HepG2 (cell line): ENCODE measurements around the gene NOL11. TPM values are rescaled to one million over a fixed set of nuclear protein-coding genes. Genes with fewer than 3 reads are reported as not detected.
A peak's percentile ranks its signal among the peaks of the same experiment; 100 is the strongest.

Source experiments
- EED ChIP-seq: sonication (generic); formaldehyde crosslinking; IDR thresholded peaks from 2 replicates; pipeline ENCODE4 v1.5.0; 2020; ENCODE audit warnings: mild to moderate bottlenecking, missing genetic modification reagents
- ETV6 ChIP-seq: sonication (generic); formaldehyde crosslinking; conservative IDR thresholded peaks from 2 replicates; pipeline ENCODE4 v1.4.0; 2020; ENCODE audit warnings: missing genetic modification reagents
- FOXP1 ChIP-seq, 2 experiments: fragments of 450-650 bp in 1 of 2; IDR thresholded peaks; 2 replicates each; pipeline ENCODE4 v1.6.1; 2017 to 2018; ENCODE audit warnings: antibody characterized with exemption in 1 of 2
- JUN ChIP-seq: sonication (generic); formaldehyde crosslinking; IDR thresholded peaks from 2 replicates; pipeline ENCODE4 v1.4.0; 2020; ENCODE audit warnings: mild to moderate bottlenecking, missing genetic modification reagents
- NCOR1 ChIP-seq: fragments of 200-600 bp; sonication (generic); IDR thresholded peaks from 2 replicates; pipeline ENCODE4 v1.7.0; 2017; ENCODE audit warnings: antibody characterized with exemption, low read length, borderline replicate concordance
- NFE2L2 ChIP-seq: fragments of 150-350 bp; IDR thresholded peaks from 2 replicates; pipeline ENCODE4 v1.6.1; 2014; ENCODE audit warnings: low read length
- RAD51 ChIP-seq: fragments of 450-650 bp; IDR thresholded peaks from 2 replicates; pipeline ENCODE4 v1.6.1; 2016; ENCODE audit warnings: borderline replicate concordance
- SMAD3 ChIP-seq: sonication (generic); formaldehyde crosslinking; IDR thresholded peaks from 2 replicates; pipeline ENCODE4 v1.4.0; 2020; ENCODE audit warnings: missing genetic modification reagents
- SMAD9 ChIP-seq: sonication (generic); formaldehyde crosslinking; IDR thresholded peaks from 2 replicates; pipeline ENCODE4 v1.5.1; 2020; ENCODE audit warnings: mild to moderate bottlenecking, missing genetic modification reagents
- SP140L ChIP-seq: sonication (generic); formaldehyde crosslinking; IDR thresholded peaks from 2 replicates; pipeline ENCODE4 v1.4.0; 2020; ENCODE audit warnings: missing genetic modification reagents, borderline replicate concordance
- STAG1 ChIP-seq: sonication (generic); formaldehyde crosslinking; IDR thresholded peaks from 2 replicates; pipeline ENCODE4 v1.4.0; 2020; ENCODE audit warnings: missing genetic modification reagents
- TOE1 ChIP-seq: sonication (generic); formaldehyde crosslinking; IDR thresholded peaks from 2 replicates; pipeline ENCODE4 v1.4.0; 2020; ENCODE audit warnings: mild to moderate bottlenecking, missing genetic modification reagents
- TRIM24 ChIP-seq: sonication (generic); formaldehyde crosslinking; IDR thresholded peaks from 2 replicates; pipeline ENCODE4 v1.8.0; 2022; ENCODE audit warnings: mild to moderate bottlenecking, missing genetic modification reagents
- U2AF1 ChIP-seq: fragments of 200-400 bp; formaldehyde crosslinking; optimal IDR thresholded peaks from 2 replicates; pipeline ENCODE3; 2017; ENCODE audit warnings: mild to moderate bottlenecking, low read depth, low read length
- U2AF2 ChIP-seq: fragments of 200-400 bp; formaldehyde crosslinking; IDR thresholded peaks from 2 replicates; pipeline ENCODE4 v1.6.1; 2017; ENCODE audit warnings: low read depth, mild to moderate bottlenecking, low read length
- ZBTB20 ChIP-seq: sonication (generic); formaldehyde crosslinking; IDR thresholded peaks from 2 replicates; pipeline ENCODE4 v1.8.1; 2023; ENCODE audit warnings: missing genetic modification reagents, low read depth, mild to moderate bottlenecking, borderline replicate concordance
- ZNF180 ChIP-seq: sonication (generic); formaldehyde crosslinking; IDR thresholded peaks from 2 replicates; pipeline ENCODE4 v1.4.0; 2020; ENCODE audit warnings: low read depth, missing genetic modification reagents, borderline replicate concordance
- ZNF230 ChIP-seq: sonication (generic); formaldehyde crosslinking; IDR thresholded peaks from 2 replicates; pipeline ENCODE4 v1.4.0; 2020; ENCODE audit warnings: mild to moderate bottlenecking, missing genetic modification reagents
- ZNF264 ChIP-seq: sonication (generic); formaldehyde crosslinking; IDR thresholded peaks from 2 replicates; pipeline ENCODE4 v1.4.0; 2020; ENCODE audit warnings: missing genetic modification reagents
- ZNF343 ChIP-seq: sonication (generic); formaldehyde crosslinking; IDR thresholded peaks from 2 replicates; pipeline ENCODE4 v1.4.0; 2020; ENCODE audit warnings: mild to moderate bottlenecking, missing genetic modification reagents
- ZNF572 ChIP-seq: sonication (generic); formaldehyde crosslinking; IDR thresholded peaks from 2 replicates; pipeline ENCODE4 v1.5.1; 2020; ENCODE audit warnings: mild to moderate bottlenecking, missing genetic modification reagents
- ZSCAN22 ChIP-seq: sonication (generic); formaldehyde crosslinking; IDR thresholded peaks from 2 replicates; pipeline ENCODE4 v1.4.0; 2020; ENCODE audit warnings: mild to moderate bottlenecking, missing genetic modification reagents
- ZSCAN25 ChIP-seq: sonication (generic); formaldehyde crosslinking; IDR thresholded peaks from 2 replicates; pipeline ENCODE4 v1.8.0; 2022; ENCODE audit warnings: mild to moderate bottlenecking, missing genetic modification reagents
- polyA plus RNA-seq, 8 experiments: library from polyadenylated mRNA; depleted of rRNA in 3 of 8; stranded (reverse) in 7 of 8; unstranded in 1 of 8; fragments of >200 nt; fragmentation: Illumina TruSeq in 4 of 8; extraction: Trizol in 4 of 8; gene quantifications; 2 replicates each; pipeline versions ENCODE4 v1.2.1 to v1.2.3, GENCODE V29; 2011 to 2016; ENCODE audit warnings: low read depth in 4 of 8, missing spikeins in 1 of 8, mixed read lengths in 1 of 8; ENCODE audit not compliant: insufficient read depth in 1 of 8
- total RNA-seq, 5 experiments: library from RNA; depleted of rRNA; stranded (reverse); fragments of >200 nt; fragmentation: Illumina TruSeq; extraction: Trizol; gene quantifications; 2 replicates each; pipeline ENCODE4 v1.2.3, GENCODE V29; 2016; ENCODE audit warnings: low read depth in 1 of 5
- TF ChIP-seq, protein P1 (sequence below): sonication (generic); formaldehyde crosslinking; IDR thresholded peaks from 2 replicates; pipeline ENCODE4 v1.9.0; 2022; ENCODE audit warnings: missing genetic modification reagents, mild to moderate bottlenecking, borderline replicate concordance
- TF ChIP-seq, protein P2 (sequence below): IDR thresholded peaks from 2 replicates; pipeline ENCODE4 v1.6.1; 2016; ENCODE audit warnings: control low read depth
- TF ChIP-seq, protein P3 (sequence below): sonication (generic); formaldehyde crosslinking; conservative IDR thresholded peaks from 2 replicates; pipeline ENCODE4 v1.4.0; 2020; ENCODE audit warnings: missing genetic modification reagents
- TF ChIP-seq, protein P4 (sequence below): sonication (generic); formaldehyde crosslinking; IDR thresholded peaks from 2 replicates; pipeline ENCODE4 v1.4.0; 2020; ENCODE audit warnings: mild to moderate bottlenecking, missing genetic modification reagents

Gene NOL11
- total and polyA plus RNA-seq, 2 of the 13 experiments (the other 11 are each of a cell fraction or from before 2014, with no cell fraction given), result 45.8 to 124 TPM

DNA sequence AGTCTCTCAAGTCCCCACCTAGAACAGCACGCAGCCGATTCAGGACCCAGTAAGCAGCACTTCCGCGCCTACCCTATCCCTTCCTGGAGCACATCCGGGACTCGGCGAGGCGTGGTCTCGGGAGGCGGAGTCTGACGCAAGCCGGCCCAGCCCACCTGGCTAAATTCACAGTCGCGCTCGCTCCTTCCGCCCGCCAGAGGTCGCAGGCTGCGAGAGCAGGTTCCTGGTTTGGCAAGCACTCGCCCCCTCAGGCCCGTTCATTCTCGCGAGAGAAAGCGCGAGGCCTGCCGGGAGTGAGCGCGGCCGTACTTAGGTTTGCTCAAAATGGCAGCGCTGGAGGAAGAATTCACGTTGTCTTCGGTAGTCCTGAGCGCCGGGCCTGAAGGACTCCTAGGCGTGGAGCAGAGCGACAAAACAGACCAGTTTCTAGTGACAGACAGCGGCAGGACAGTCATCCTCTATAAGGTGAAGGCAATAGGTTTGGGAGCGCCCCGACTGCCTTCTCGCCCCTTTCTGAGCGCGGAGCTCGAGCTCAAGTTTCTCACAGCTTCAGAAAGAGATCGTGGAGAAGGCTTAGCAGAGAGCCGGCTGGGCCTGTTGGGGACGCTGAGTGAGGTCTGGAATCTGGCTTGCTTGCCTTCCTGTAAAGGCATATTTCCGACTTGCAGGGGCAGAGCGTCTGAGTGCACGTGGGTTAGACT lies at the start of gene NOL11 (continued):
- TF ChIP-seq ZNF230 (peak; percentile 96), ZNF343 (peak; percentile 86; the same call in 1 of the 2 replicates), TOE1 (CRISPR knock-in tag) (no peak; the same call in 1 of the 2 replicates), RAD51 (no peak), JUN (CRISPR knock-in tag) (peak; percentile 62; the same call in 1 of the 2 replicates), FOXP1 (IDR thresholded peaks at IDR 0.05) (no peak), FOXP1 (CRISPR knock-in tag; IDR thresholded peaks at IDR 0.05) (peak; percentile 24; the same call in 1 of the 2 replicates), ZBTB20 (peak; percentile 89), NCOR1 (no peak; the same call in 1 of the 2 replicates), U2AF1 (peak; percentile 64), TRIM24 (CRISPR knock-in tag) (no peak), SP140L (no peak; the same call in 1 of the 2 replicates), ZNF180 (peak; percentile 96), ZNF264 (CRISPR knock-in tag) (peak; percentile 94), SMAD3 (CRISPR knock-in tag) (peak; percentile 32; the same call in 1 of the 2 replicates), U2AF2 (peak; percentile 8; the same call in 1 of the 2 replicates), SMAD9 (CRISPR knock-in tag) (no peak), ZSCAN22 (CRISPR knock-in tag) (0 out of 2 replicates have a peak, but pooled peaks have one; percentile 30), STAG1 (CRISPR knock-in tag) (peak; percentile 71), EED (CRISPR knock-in tag) (peak; percentile 98), ETV6 (peak; percentile 81), ZSCAN25 (CRISPR knock-in tag) (peak; percentile 31; the same call in 1 of the 2 replicates), NFE2L2 (no peak), ZNF572 (CRISPR knock-in tag) (peak; percentile 97)
- TF ChIP-seq, protein P1, sequence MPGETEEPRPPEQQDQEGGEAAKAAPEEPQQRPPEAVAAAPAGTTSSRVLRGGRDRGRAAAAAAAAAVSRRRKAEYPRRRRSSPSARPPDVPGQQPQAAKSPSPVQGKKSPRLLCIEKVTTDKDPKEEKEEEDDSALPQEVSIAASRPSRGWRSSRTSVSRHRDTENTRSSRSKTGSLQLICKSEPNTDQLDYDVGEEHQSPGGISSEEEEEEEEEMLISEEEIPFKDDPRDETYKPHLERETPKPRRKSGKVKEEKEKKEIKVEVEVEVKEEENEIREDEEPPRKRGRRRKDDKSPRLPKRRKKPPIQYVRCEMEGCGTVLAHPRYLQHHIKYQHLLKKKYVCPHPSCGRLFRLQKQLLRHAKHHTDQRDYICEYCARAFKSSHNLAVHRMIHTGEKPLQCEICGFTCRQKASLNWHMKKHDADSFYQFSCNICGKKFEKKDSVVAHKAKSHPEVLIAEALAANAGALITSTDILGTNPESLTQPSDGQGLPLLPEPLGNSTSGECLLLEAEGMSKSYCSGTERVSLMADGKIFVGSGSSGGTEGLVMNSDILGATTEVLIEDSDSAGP (CRISPR knock-in tag), result peak; percentile 96
- TF ChIP-seq, protein P2, sequence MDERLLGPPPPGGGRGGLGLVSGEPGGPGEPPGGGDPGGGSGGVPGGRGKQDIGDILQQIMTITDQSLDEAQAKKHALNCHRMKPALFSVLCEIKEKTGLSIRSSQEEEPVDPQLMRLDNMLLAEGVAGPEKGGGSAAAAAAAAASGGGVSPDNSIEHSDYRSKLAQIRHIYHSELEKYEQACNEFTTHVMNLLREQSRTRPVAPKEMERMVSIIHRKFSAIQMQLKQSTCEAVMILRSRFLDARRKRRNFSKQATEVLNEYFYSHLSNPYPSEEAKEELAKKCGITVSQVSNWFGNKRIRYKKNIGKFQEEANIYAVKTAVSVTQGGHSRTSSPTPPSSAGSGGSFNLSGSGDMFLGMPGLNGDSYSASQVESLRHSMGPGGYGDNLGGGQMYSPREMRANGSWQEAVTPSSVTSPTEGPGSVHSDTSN, result no peak; the same call in 1 of the 2 replicates
- TF ChIP-seq, protein P3, sequence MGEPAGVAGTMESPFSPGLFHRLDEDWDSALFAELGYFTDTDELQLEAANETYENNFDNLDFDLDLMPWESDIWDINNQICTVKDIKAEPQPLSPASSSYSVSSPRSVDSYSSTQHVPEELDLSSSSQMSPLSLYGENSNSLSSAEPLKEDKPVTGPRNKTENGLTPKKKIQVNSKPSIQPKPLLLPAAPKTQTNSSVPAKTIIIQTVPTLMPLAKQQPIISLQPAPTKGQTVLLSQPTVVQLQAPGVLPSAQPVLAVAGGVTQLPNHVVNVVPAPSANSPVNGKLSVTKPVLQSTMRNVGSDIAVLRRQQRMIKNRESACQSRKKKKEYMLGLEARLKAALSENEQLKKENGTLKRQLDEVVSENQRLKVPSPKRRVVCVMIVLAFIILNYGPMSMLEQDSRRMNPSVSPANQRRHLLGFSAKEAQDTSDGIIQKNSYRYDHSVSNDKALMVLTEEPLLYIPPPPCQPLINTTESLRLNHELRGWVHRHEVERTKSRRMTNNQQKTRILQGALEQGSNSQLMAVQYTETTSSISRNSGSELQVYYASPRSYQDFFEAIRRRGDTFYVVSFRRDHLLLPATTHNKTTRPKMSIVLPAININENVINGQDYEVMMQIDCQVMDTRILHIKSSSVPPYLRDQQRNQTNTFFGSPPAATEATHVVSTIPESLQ (CRISPR knock-in tag), result no peak; the same call in 1 of the 2 replicates
- TF ChIP-seq, protein P4, sequence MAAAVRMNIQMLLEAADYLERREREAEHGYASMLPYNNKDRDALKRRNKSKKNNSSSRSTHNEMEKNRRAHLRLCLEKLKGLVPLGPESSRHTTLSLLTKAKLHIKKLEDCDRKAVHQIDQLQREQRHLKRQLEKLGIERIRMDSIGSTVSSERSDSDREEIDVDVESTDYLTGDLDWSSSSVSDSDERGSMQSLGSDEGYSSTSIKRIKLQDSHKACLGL (CRISPR knock-in tag), result peak; percentile 76
